CD4-positive, alpha-beta T cell (primary cell): Measurements from ENCODE around the gene MSANTD2. TPM values are rescaled to one million over a fixed set of nuclear protein-coding genes. Genes with fewer than 3 reads are reported as not detected.

Experiments
- ATAC-seq: fragments of 200-7000 bp; cut with Tn5 transposase; one replicate; pipeline ENCODE4 v1.10.0; 2022; ENCODE audit warnings: mild to moderate bottlenecking; ENCODE audit not compliant: poor library complexity
- CTCF ChIA-PET: fragments of 350-600 bp; sonication (Branson Sonifier 250); formaldehyde crosslinking; loops from one replicate; lab custom pipeline; 2021; ENCODE audit warnings: antibody characterized with exemption, inconsistent platforms; lab: Charles Lee
- POLR2A ChIA-PET: fragments of 350-600 bp; sonication (Branson Sonifier 250); formaldehyde crosslinking; loops from one replicate; lab custom pipeline; 2021; ENCODE audit warnings: antibody characterized with exemption, inconsistent platforms; lab: Charles Lee
- DNase-seq, 14 experiments: peaks; one replicate each; pipeline ENCODE4 v3.0.0-alpha.2; 2013 to 2020; ENCODE audit warnings: mixed read lengths in 2 of 14
- H3K27ac ChIP-seq, 2 donors: one replicate each; pipeline versions ENCODE4 v1.5.1 to v1.7.0; 2013; ENCODE audit warnings: low read length in 2 of 2, low read depth in 1 of 2, mild to moderate bottlenecking in 1 of 2
- H3K27me3 ChIP-seq, 2 experiments: 1 replicate in 1 of 2; 2 replicates in 1 of 2; pipeline versions ENCODE4 v1.6.1 to v1.7.0; 2013; ENCODE audit warnings: low read length in 2 of 2, control low read depth in 1 of 2, mild to moderate bottlenecking in 1 of 2, moderate library complexity in 1 of 2; ENCODE audit not compliant: insufficient read depth in 2 of 2, control insufficient read depth in 1 of 2
- H3K36me3 ChIP-seq: one replicate; pipeline ENCODE4 v1.6.1; 2013; ENCODE audit warnings: low read length, control low read depth; ENCODE audit not compliant: insufficient read depth
- H3K4me1 ChIP-seq: one replicate; pipeline ENCODE4 v1.6.1; 2013; ENCODE audit warnings: low read length, control low read depth; ENCODE audit not compliant: insufficient read depth
- H3K4me3 ChIP-seq: one replicate; pipeline ENCODE4 v1.5.1; 2013; ENCODE audit warnings: mild to moderate bottlenecking, low read length, moderate library complexity
- H3K9me3 ChIP-seq, 2 experiments: 1 replicate in 1 of 2; 2 replicates in 1 of 2; pipeline versions ENCODE4 v1.6.1 to v1.7.0; 2013; ENCODE audit warnings: low read length in 2 of 2, mild to moderate bottlenecking in 2 of 2, control low read depth in 1 of 2, moderate library complexity in 1 of 2; ENCODE audit not compliant: control insufficient read depth in 1 of 2, insufficient read depth in 1 of 2
- H3K27ac Mint-ChIP-seq: one replicate; pipeline ENCODE4 v1.8.0; 2020; ENCODE audit warnings: mixed read lengths
- H3K27me3 Mint-ChIP-seq: one replicate; pipeline ENCODE4 v1.8.0; 2021; ENCODE audit warnings: mixed read lengths
- H3K36me3 Mint-ChIP-seq: one replicate; pipeline ENCODE4 v1.8.0; 2021; ENCODE audit warnings: low read depth, mixed read lengths
- H3K4me1 Mint-ChIP-seq: one replicate; pipeline ENCODE4 v1.8.0; 2021; ENCODE audit warnings: low read depth, mixed read lengths
- H3K4me3 Mint-ChIP-seq: one replicate; pipeline ENCODE4 v1.8.0; 2020; ENCODE audit warnings: mild to moderate bottlenecking, mixed read lengths
- H3K9me3 Mint-ChIP-seq: one replicate; pipeline ENCODE4 v1.8.0; 2020; ENCODE audit warnings: mixed read lengths
- intact Hi-C, 2 experiments: fragments of 100-400 bp; cut with DNase I in 1 of 2; cut with micrococcal nuclease in 1 of 2; formaldehyde crosslinking; loops; one replicate each; pipeline versions ENCODE4 v1.15.1 to v1.9.0; 2023 to 2025; cut with DNase I, micrococcal nuclease
- total RNA-seq, 174 experiments: library from RNA in 2 of 174; stranded (reverse) in 2 of 174; gene quantifications; one replicate each; pipeline ENCODE4 v1.2.3 and lab custom pipeline; 2021 to 2026
- TF ChIP-seq, protein P1 (sequence below): fragments of 200-600 bp; IDR thresholded peaks from one replicate; pipeline ENCODE4 v1.8.0; 2022; ENCODE audit warnings: antibody characterized with exemption, mild to moderate bottlenecking

MSANTD2 gene
- total RNA-seq, 2 experiments from 2014 or later = 4.2 to 5.1 TPM

GRCh38 chr11:124727474-124727873, 72.7 kb downstream of the MSANTD2 start:
- POLR2A ChIA-PET = interaction anchor here (1.1 kb wide), 1 partner anchor 19 kb away, joined by 5 read pairs; no protein-coding TSS in a partner anchor
- peaks cover 19% of the 10 kb centered on the region for H3K4me1 Mint-ChIP-seq
- no peak for ATAC-seq

GRCh38 chr11:124725719-124726105, 74.5 kb downstream of the MSANTD2 start:
- H3K27ac Mint-ChIP-seq = no peak overlapping the region
- peaks cover 26% of the 10 kb centered on the region for H3K4me1 Mint-ChIP-seq
- intact Hi-C loops = no loop called here
- DNase-seq (no peak), ATAC-seq (no peak)
- H3K36me3 Mint-ChIP-seq = no peaks in the 10 kb centered on the region
- H3K27me3 ChIP-seq = peaks cover 0 to 4% of the 10 kb centered on the region in 2 experiments
- H3K27me3 Mint-ChIP-seq = peaks cover 40% of the 10 kb centered on the region
- ChIA-PET POLR2A (no interaction called here), CTCF (interaction anchor here (1.3 kb wide), 1 partner anchor 21 kb away, joined by 4 read pairs; no protein-coding TSS in a partner anchor)
- H3K4me1 ChIP-seq = peaks cover 11% of the 10 kb centered on the region
- no peaks in the 10 kb centered on the region for H3K36me3 ChIP-seq
- H3K4me3 Mint-ChIP-seq = no peak overlapping the region
- H3K9me3 ChIP-seq = no peaks in the 10 kb centered on the region
- H3K27ac ChIP-seq = no peak overlapping the region
- TF ChIP-seq, protein P1, sequence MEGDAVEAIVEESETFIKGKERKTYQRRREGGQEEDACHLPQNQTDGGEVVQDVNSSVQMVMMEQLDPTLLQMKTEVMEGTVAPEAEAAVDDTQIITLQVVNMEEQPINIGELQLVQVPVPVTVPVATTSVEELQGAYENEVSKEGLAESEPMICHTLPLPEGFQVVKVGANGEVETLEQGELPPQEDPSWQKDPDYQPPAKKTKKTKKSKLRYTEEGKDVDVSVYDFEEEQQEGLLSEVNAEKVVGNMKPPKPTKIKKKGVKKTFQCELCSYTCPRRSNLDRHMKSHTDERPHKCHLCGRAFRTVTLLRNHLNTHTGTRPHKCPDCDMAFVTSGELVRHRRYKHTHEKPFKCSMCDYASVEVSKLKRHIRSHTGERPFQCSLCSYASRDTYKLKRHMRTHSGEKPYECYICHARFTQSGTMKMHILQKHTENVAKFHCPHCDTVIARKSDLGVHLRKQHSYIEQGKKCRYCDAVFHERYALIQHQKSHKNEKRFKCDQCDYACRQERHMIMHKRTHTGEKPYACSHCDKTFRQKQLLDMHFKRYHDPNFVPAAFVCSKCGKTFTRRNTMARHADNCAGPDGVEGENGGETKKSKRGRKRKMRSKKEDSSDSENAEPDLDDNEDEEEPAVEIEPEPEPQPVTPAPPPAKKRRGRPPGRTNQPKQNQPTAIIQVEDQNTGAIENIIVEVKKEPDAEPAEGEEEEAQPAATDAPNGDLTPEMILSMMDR = no peak
- no peaks in the 10 kb centered on the region for H3K9me3 Mint-ChIP-seq
- no peak overlapping the region for H3K4me3 ChIP-seq

More at GRCh38 chr11:124727474-124727873, 72.7 kb downstream of the MSANTD2 start:
- no peaks in the 10 kb centered on the region for H3K36me3 ChIP-seq
- Mint-ChIP-seq H3K27ac (no peak overlapping the region), H3K4me3 (no peak overlapping the region), H3K36me3 (no peaks in the 10 kb centered on the region), H3K27me3 (peaks cover 29% of the 10 kb centered on the region), H3K9me3 (no peaks in the 10 kb centered on the region)
- intact Hi-C loops = no loop called here
- no peak overlapping the region for H3K4me3 ChIP-seq
- peaks cover 0 to 4% of the 10 kb centered on the region in 2 experiments for H3K27me3 ChIP-seq
- no peaks in the 10 kb centered on the region for H3K9me3 ChIP-seq
- TF ChIP-seq, protein P1 = no peak
- CTCF ChIA-PET = no interaction called here
- peaks cover 5% of the 10 kb centered on the region for H3K4me1 ChIP-seq
- H3K27ac ChIP-seq = no peak overlapping the region
- DNase-seq = no peak

- no peaks in the 10 kb centered on the region for H3K9me3 Mint-ChIP-seq
- peaks cover 41% of the 10 kb centered on the region for H3K27me3 Mint-ChIP-seq
- CTCF ChIA-PET = interaction anchor here (0.8 to 1.3 kb wide), 2 partner anchors 21 to 33 kb away, joined by 3 to 4 read pairs; no protein-coding TSS in a partner anchor
- intact Hi-C loops = no loop called here
- POLR2A ChIA-PET = no interaction called here
- no peaks in the 10 kb centered on the region for H3K36me3 Mint-ChIP-seq
- H3K27ac Mint-ChIP-seq = no peak overlapping the region
- peaks cover 11% of the 10 kb centered on the region for H3K4me1 ChIP-seq
- H3K4me3 Mint-ChIP-seq = no peak overlapping the region
- TF ChIP-seq, protein P1 = no peak
- no peaks in the 10 kb centered on the region for H3K36me3 ChIP-seq
- peaks cover 26% of the 10 kb centered on the region for H3K4me1 Mint-ChIP-seq
- H3K27me3 ChIP-seq = peaks cover 0 to 4% of the 10 kb centered on the region in 2 experiments
- ATAC-seq (no peak), DNase-seq (no peak)
- no peaks in the 10 kb centered on the region for H3K9me3 ChIP-seq
- no peak overlapping the region for H3K4me3 ChIP-seq
- no peak overlapping the region for H3K27ac ChIP-seq
Observed at GRCh38 chr11:124724979-124725718, 75.1 kb downstream of the MSANTD2 start.
